GM18870 (cell line): Measurements from ENCODE around the gene DOC2B.
"Not testable (repeated sequence)": the region's sequence is repeated elsewhere in the genome, so short reads cannot be mapped to it uniquely, and the experiment has no call there.

Experiments used
- ATAC-seq: cut with Tn5 transposase; IDR thresholded peaks from one replicate; pipeline ENCODE4 v1.9.1; 2021; ENCODE audit warnings: moderate library complexity; ENCODE audit not compliant: unreplicated experiment

Gene DOC2B

DNA sequence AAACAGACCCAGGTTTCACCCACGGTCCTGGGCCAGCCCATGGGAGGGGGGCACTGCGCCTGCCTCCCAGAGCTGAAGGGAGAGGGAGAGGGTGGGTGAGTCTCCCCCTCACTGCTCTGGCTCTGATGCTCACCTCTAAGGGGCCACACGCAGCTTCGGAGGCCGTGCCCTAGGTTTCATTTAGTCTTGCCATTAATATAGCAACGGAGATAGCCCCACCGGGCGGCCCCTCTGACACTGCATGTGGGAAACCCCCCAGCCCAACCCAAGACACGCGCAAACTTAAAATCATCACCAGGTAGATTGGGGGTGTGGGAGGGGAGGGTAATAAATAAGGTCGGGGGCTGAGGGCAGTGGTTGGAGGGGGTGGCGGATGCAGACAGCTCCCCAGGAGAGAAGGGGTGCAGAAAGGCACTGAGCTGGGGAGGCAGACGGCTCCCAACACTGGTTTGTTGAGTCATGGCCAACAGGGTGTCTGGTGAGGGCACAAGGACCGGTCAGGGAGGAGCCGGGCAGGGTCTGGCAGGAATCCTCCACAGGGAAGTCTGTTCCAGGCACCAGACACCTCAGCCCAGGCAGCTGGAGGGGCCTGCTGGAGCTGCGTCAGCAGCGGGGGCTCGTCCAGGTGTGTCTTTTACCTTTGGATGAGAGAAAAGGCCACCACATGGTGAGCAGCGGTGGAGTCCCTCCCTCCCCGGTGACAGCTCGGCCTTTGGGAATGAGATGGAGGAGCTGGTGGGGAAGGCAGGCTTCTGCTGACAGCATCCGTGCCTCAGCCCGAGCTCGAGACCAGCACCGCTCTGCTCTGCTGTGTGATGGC lies 32.0 kb upstream of the DOC2B start:
- ATAC-seq = no peak

DNA sequence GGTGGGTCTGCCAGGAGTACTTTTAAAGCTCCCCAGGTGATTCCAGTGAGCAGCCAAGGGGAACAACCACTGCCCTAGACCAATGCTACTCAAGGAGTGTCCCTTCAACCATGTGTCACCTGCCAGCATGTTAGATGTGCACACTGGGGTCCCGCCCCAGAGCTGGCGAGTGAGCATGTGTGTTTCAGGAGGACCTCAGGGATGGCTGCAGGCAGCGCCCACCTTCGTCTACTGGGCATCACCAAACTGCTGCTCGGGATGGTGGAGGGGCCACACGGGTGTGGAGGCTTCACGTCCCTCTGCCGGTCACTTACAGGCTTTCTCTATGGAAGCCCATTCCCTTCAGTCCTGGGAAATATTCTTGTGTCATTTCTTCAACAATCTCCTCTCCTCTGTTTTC lies 29.0 kb upstream of the DOC2B start:
- no peak for ATAC-seq

DNA sequence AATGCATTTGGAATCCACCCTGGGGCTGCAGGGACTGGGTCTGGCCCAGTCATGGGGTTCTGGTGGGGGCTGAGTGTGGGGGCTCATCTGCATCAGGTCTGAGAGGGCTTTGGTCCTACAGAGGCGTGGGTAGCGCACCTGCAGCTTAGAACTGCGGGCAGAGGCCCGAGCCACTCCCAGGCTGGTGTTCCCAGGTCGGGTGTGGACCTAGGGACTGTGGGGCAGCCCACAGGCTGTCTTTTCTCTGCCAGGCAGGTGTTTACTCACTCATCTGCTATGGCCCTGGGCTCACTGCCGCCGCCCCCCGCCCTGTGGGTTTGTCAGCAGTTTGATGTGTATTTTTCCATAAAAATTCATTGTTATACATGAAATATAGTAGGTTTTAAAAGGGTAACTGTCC lies 27.0 kb upstream of the DOC2B start:
- no peak for ATAC-seq

DNA sequence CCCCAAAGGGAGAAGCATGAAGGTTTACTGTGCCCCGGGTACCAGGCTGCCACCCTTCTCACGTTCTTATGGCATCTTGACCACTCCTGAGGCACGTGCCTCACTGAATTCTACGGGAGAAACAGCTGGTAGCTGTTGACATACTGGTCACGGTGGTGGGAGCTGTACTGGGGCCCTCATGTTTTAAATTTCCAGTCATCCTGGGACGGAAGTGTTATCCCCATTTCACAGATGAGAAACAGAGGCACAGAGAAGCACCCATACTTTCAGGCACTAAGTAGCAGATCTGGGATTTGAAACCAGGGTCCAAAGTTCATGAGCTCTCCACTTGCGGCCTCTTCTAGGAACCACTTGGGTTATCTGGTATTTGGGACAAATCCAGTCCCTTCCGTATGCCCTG lies 26.3 kb upstream of the DOC2B start:
- no peak for ATAC-seq

DNA sequence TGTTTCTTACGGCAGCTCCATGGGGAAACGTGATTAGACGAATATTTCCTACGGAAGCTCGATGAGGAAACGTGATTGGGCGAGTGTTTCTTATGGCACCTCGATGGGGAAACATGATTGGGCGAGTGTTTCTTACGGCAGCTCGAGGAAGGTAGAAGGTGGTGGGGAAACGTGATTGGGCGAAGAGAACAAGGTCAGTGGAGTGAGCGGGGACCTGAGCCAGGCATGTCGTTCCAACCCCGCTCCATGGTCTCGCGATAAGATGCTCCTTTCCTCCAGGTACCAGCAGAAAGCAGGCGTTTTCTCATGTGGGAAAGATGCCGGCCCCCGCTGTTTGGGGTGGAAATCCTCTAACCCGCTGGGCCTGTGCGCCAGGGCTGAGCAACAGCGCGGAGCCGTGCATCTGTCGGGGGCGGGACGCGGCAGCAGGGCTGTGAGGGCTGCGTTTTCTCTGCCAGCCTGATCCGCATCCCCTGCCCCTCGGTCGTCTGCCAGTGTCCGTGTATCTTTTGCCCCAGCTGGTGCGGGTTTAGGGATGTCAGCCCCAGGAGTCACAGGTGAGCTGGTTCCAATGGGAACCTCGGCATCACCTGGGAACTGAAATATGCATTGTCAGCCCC lies 25.6 kb upstream of the DOC2B start:
- no peak for ATAC-seq

DNA sequence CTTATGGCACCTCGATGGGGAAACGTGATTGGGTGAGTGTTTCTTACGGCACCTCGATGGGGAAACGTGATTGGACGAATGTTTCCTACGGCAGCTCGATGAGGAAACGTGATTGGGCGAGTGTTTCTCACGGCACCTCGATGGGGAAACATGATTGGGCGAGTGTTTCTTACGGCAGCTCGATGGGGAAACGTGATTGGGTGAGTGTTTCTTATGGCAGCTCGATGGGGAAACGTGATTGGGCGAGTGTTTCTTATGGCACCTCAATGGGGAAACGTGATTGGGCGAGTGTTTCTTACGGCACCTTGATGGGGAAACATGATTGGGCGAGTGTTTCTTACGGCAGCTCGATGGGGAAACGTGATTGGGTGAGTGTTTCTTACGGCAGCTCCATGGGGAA lies 25.0 kb upstream of the DOC2B start:
- not testable (repeated sequence) for ATAC-seq

DNA sequence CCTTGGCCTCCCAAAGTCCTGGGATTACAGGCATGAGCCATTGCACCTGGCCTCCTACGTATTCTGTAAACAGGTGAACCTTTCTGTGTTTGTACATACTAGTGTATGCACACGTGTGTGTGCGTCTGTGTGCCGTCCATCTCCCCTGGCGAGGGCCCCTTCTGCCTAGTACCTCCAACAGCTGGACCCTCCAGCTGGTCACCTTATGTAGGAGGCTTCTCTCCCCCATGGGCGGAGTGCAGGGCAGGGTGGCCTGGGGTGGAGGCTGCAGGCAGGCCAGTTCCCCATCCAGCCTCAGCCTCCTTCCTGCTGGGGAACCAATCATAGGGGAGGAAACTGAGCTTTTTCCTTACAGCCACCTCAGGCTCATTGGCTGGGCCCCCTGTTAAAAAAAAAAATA lies 24.4 kb upstream of the DOC2B start:
- ATAC-seq = no peak

DNA sequence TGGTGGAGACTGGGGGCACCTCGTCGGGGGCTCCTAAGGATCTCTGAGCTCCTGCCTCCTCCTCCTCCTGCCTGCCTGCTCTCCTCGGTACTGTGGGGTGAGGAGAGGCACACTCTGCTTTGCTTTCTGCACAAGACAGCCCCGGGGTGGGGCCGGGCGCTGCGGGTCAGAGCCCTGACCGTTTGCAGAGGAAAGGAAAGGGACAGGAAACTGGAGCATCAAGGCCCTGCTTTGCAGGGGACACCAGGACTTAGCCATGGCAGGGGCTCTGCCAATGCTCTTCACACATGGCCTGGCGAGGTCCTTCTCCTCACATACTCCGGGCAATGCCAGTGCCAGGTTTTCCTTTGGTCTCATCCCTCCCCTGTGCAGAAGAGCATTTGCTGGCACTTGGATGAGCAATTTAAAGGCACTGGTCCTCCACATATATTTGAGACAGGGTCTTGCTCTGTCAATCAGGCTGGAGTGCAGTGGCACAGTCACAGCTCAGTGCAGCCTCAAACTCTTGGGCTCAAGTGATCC lies 23.8 kb upstream of the DOC2B start:
- ATAC-seq = no peak

DNA sequence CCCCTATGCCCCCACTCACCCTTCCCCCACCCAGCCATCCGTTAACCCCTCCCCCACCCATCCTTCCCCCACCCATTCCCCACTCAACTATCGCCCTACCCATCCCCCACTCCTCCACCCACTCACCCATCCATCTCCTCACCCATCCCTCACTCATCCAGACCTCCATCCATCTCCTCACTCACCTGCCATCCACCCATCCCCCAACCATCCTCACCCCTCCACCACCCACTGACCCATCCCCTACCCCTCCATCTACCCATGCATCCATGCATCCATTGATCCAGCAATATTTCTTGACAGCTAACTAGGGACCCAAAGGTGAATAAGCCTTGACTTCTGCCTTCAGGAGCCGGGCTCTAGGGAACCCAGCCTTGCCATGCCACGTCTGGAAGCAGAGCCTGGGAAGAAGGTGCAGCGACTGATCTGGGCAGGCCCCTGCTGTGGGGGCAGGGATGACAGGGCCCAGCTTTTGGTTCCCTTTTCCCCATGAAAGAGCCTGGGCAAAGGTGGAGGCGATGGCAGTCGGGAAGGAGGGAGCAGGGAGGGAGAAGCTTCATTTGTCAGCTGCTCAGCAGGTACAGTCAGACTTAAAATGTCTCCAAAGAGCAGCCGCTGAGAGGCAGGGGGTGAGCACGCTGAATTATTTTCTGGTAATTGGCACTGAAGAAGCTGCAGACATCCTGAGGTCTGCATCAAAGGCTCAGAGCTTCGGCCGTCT lies 23.1 kb upstream of the DOC2B start:
- no peak for ATAC-seq

DNA sequence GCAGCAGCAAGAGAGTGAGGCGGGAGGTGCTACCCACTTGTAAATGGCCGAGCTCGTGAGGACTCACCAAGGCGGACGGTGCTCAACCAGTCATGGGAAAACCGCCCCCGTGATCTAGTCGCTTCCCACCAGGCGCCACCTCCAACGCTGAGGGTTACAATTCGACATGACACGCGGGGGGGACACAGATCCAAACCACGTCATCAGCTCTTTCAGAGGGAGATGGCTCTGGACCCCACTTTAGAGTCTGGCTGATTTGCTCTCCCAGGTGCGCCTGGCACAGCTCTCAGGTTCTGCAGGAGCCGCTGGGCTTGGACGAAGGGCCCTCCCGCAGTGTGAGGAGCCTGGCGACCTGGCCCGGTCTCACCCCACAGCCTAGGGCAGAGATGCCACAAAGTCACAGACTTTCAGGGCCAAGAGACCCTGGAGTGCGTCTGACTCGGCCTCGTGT lies 21.1 kb upstream of the DOC2B start:
- no peak for ATAC-seq

DNA sequence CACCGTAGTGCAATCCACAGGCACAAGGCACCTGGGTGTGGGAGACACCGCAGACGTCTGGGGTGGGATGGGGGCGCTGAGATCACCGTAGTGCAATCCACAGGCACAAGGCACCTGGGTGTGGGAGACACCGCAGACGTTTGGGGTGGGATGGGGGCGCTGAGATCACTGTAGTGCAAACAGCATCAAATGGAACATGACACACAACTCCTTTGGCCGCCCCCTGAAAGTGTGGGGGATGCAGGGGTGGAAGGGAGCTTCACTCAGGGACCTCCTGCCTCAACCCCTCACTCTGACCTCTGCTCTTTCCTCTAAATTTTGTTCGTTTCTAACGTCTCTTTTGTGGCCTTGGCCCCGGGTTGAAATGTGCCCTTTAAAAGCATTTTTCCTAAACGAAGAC lies 20.3 kb upstream of the DOC2B start:
- ATAC-seq = not testable (repeated sequence)

DNA sequence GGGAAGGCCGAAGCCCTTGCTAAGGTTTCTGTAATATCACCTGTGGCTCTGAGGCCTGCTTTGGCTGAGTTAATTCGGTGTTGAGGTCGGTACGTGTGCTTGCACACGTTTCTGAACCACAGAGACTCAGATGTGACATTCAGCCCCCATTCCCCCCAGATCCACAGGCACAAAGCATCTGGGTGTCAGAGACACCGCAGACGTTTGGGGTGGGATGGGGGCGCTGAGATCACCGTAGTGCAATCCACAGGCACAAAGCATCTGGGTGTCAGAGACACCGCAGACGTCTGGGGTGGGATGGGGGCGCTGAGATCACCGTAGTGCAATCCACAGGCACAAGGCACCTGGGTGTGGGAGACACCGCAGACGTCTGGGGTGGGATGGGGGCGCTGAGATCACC lies 19.8 kb upstream of the DOC2B start:
- not testable (repeated sequence) for ATAC-seq

DNA sequence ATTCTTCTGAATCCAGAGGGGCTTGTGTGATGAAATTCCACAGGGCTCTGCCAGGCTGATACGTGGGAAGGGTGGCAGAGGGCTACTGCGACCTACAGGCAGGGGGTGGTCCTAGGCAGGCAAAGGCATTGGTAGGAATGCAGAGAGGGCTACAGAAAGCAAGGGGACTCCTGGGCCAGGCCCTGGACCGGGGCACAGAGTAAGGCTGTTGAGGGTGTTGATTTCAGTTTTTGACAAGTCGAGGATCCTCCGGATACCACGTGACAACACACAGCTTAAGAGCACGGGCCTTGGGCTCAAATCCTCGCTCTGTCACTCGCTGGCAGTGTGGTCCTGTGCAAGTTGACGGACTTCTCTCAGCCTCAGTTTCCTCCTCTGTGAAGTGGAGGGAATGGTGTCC lies 19.1 kb upstream of the DOC2B start:
- ATAC-seq = no peak

DNA sequence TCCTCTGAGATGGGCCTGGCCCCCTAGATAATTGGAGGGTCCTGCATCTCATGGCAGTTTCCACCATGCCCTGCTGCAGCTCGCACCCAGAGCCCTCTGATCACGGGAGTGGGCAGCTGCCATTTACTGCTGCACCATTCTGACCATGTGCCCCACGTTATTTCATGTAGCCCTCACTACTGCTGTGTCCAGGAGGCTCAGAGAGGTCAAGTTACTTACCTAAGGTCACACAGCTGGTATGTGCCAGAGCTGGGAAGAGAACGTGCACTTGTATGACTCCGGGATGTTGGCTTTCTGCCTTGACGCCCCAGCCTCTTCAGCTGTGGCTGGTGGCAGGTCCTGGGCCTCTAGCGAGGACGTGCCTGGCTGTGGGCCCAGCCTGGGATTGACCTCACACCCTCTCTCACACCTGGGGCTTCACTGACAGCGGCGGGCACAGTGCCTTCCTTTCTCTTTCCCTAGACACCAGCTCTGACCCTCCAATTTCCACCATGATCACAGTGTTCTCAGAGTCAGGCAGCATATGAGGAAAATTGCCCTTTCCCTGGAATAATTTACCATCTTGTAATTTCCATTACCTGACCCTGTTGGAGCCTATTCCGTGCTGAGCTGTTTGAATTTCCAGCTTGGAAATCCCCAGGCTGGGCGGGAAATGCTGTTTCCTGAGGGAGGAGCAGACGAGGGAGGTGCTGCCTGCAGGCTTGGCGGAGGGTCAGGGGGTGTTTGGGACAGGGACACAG lies 18.5 kb upstream of the DOC2B start:
- no peak for ATAC-seq

DNA sequence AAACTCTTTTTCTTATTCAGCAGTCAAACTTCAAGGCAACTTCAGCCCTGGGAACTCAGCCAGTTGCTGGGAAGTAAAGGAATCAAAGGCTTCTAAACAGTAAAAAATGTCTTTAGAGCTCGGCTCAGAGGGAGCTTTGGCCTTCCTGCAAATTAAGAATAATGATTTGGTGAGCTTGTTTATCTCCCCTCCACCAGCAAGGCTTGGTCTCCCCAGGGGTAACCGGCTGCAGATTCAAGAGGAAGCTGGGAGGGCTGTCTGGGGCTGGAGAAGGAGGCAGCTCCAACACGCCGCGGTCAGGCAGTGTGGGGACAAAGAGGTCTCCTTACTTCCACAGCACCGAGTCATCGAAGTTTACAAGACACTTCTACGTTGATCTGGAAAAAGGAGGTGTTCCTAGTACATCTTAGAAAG lies 17.7 kb upstream of the DOC2B start:
- ATAC-seq = no peak

DNA sequence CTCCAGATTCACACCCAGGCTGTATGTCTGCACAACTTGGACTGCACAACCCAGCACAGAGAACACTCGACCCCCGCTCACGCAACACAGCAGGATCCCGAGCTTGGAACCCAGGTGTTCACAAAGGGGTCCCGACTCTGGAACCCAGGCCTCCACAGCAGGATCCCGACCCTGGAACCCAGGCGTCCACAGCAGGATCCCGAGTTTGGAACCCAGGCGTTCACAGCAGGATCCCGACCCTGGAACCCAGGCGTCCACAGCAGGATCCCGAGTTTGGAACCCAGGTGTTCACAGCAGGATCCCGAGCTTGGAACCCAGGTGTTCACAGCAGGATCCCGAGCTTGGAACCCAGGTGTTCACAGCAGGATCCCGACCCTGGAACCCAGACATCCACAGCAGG lies 16.8 kb upstream of the DOC2B start:
- ATAC-seq = not testable (repeated sequence)

DNA sequence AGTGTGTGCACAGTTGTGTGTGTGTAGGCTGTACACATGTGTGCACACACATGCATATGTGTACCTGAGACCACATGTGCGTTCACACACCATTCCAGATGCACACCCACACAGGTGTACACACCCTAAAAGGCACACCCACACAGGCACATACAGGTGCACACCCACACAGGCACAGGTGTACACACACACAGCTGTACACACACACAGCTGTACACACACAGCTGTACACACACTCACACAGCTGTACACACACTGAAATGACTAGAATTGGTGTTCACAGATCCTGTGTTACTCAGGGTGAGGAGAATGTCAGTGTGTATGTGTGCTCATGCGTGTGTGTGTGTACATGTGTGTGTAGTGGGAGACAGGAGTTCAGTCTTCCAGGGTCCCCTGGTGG lies 15.9 kb upstream of the DOC2B start:
- ATAC-seq = no peak

DNA sequence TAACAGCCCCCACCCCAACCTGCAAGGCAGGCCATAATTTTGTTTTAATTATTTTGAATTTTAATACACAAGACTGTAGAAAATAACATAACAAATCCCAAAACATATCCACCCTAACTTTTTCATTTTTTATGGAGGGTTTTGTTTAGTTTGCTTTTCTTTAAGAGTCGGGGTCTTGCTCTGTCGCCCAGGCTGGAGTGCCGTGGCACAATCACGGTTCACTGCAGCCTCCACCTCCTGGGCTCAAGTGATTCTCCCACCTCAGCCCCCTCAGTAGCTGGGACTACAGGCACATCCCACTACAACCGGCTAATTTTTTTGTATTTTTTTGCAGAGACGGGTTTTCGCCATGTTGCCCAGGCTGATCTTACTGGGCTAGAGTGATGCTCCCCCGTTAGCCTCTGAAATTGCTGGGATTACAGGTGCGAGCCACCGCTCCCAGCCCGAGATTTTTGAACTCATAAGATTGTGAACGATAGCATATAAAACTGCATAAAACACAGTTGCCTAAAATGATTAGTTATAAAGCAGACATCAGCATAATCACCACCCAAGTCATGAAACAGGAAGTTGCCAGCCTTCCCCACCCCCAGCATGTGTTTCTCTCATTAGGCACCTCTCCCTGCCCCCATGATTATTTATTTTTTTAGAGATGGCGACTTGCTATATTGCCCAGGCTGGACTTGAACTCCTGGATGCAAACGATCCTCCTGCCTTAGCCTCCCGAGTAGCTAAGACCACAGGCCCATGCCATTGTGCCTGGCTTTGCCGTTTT lies 13.6 kb upstream of the DOC2B start:
- no peak for ATAC-seq

DNA sequence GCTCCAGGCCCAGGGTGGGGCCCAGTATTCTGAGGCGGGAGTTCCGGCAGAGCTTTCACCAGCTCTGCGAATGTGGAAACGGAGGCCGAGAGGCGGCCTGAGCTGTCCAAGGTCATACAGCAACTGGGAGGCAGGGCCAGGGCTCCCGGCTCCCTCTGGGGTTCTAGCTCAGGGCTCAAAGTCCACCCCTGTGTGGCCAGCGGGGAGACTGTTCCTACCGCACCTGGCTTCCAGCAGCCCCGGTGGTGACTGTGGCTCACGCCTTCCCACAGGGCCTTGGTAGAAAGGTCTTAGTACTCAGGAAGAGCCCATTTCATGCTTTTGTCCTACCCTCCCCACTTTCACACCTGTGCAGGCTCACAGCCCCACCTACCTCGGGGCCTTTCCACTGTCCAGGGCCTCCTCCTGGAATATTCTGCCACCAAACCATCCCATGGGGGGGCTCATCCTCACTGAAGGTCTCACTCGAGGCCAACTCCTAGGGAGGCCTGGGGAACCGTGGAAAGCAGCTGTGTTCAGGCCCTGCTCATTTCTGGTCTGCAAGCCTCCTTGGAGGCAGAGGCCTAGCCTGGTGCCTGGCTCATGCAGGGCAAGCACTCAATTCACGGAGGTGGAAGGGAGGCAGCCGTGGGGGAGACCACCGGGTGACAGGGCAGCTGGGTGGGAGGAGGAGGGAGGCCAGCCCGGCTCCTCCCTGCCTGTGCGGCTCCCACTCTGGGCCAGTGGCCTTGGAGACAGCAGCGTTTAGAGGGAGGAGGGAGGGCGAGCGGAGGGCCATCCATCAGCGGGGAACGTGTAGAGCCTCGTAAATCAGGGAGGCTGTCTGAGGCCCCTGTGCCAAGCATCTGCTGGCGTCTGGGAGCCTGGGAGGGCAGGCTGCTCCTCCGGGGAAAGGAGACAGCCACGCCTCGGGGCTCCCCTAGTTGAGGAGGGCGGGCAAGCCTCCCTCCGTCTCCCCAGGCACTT lies 12.7 kb upstream of the DOC2B start:
- ATAC-seq = no peak
